ENCODE measurements around the gene EML2.

The EML2 gene

GRCh38 chr19:45584332-45585157 lies 54.7 kb downstream of the EML2 start, which contains the start of gene OPA3:
OPA3 (minus strand) TSS chr19:45584802; CDS start chr19:45584764, 38 bp downstream.
- TF ChIP-seq REST (IDR thresholded peaks at IDR 0.05; ENCODE audit: low read depth) (no peak), TAF1 (IDR thresholded peaks at IDR 0.05; ENCODE audit: low read depth) (no peak; the same call in 1 of the 2 replicates), YY1 (IDR thresholded peaks at IDR 0.05; ENCODE audit: low read depth) (peak; percentile 88), CREB1 (IDR thresholded peaks at IDR 0.05; ENCODE audit: low read depth) (peak; percentile 95), EGR1 (IDR thresholded peaks at IDR 0.05) (peak; percentile 44; the same call in 1 of the 2 replicates), ZBTB7A (IDR thresholded peaks at IDR 0.05; ENCODE audit: low read depth) (no peak), FOXM1 (IDR thresholded peaks at IDR 0.05; ENCODE audit: borderline replicate concordance, low read depth) (no peak), MAX (IDR thresholded peaks at IDR 0.05) (peak; percentile 82), RAD21 (IDR thresholded peaks at IDR 0.05; ENCODE audit: low read depth) (no peak), CEBPB (IDR thresholded peaks at IDR 0.05) (no peak), NFIC (IDR thresholded peaks at IDR 0.05) (no peak), TEAD4 (IDR thresholded peaks at IDR 0.05) (peak; percentile 32; the same call in 1 of the 2 replicates), TCF12 (IDR thresholded peaks at IDR 0.05; ENCODE audit: low read depth) (no peak), EP300 (IDR thresholded peaks at IDR 0.05; ENCODE audit: borderline replicate concordance) (no peak)
- TF ChIP-seq, protein P1, sequence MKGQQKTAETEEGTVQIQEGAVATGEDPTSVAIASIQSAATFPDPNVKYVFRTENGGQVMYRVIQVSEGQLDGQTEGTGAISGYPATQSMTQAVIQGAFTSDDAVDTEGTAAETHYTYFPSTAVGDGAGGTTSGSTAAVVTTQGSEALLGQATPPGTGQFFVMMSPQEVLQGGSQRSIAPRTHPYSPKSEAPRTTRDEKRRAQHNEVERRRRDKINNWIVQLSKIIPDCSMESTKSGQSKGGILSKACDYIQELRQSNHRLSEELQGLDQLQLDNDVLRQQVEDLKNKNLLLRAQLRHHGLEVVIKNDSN (IDR thresholded peaks at IDR 0.05), result peak; percentile 79

DNA sequence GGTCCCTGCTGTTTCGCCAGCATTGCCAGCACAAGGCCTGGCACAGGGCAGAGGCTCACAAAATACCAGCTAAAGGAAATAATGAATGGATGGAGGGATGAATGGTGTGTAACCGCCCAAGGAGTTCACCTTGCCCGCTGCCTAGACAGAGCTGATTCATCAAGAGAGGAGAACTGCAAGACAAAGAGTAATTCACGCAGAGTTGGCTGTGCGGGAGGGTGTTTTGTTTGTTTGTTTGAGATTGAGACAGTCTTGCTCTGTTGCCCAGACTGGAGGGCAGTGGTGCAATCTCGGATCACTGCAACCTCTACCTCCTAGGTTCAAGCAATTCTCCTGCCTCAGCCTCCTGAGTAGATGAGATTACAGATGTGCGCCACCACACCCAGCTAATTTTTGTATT lies 57.6 kb downstream of the EML2 start:
- no peak for TF ChIP-seq RAD21 (IDR thresholded peaks at IDR 0.05; ENCODE audit: low read depth)
- TF ChIP-seq REST (IDR thresholded peaks at IDR 0.05; ENCODE audit: low read depth), result no peak
- no peak for TF ChIP-seq CEBPB (IDR thresholded peaks at IDR 0.05)
- TF ChIP-seq EP300 (IDR thresholded peaks at IDR 0.05; ENCODE audit: borderline replicate concordance), result no peak
- no peak for TF ChIP-seq MAX (IDR thresholded peaks at IDR 0.05)
- no peak for TF ChIP-seq YY1 (IDR thresholded peaks at IDR 0.05; ENCODE audit: low read depth)
- no peak for TF ChIP-seq TCF12 (IDR thresholded peaks at IDR 0.05; ENCODE audit: low read depth)
- TF ChIP-seq TEAD4 (IDR thresholded peaks at IDR 0.05), result no peak
- no peak for TF ChIP-seq NFIC (IDR thresholded peaks at IDR 0.05)
- TF ChIP-seq ZBTB7A (IDR thresholded peaks at IDR 0.05; ENCODE audit: low read depth), result no peak
- no peak for TF ChIP-seq TAF1 (IDR thresholded peaks at IDR 0.05; ENCODE audit: low read depth)
- TF ChIP-seq FOXM1 (IDR thresholded peaks at IDR 0.05; ENCODE audit: borderline replicate concordance, low read depth), result no peak

DNA sequence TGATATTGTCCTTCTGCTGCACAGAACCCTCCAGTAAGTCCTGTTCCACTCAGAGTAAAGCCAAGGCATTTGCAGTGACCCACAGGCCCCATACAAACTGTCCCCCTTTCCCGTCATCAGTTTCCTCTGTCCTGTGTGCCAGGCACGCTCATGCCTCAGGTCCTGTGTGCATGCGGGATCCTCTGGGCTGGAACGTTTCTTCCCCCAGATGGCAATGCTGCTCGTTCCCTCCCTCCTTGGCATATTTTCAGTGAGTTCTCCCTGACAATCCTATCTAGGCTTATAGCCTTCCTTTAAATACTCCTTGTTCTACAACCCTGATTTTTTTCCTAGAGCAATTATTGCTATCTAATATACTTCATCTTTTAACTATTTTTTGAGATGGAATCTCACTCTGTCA lies 60.3 kb downstream of the EML2 start:
- TF ChIP-seq YY1 (IDR thresholded peaks at IDR 0.05; ENCODE audit: low read depth) (no peak), FOXM1 (IDR thresholded peaks at IDR 0.05; ENCODE audit: borderline replicate concordance, low read depth) (no peak), CREB1 (IDR thresholded peaks at IDR 0.05; ENCODE audit: low read depth) (no peak), TEAD4 (IDR thresholded peaks at IDR 0.05) (no peak), TCF12 (IDR thresholded peaks at IDR 0.05; ENCODE audit: low read depth) (no peak), NFIC (IDR thresholded peaks at IDR 0.05) (no peak), CEBPB (IDR thresholded peaks at IDR 0.05) (no peak), RAD21 (IDR thresholded peaks at IDR 0.05; ENCODE audit: low read depth) (no peak), TAF1 (IDR thresholded peaks at IDR 0.05; ENCODE audit: low read depth) (no peak), ZBTB7A (IDR thresholded peaks at IDR 0.05; ENCODE audit: low read depth) (no peak), REST (IDR thresholded peaks at IDR 0.05; ENCODE audit: low read depth) (no peak), EP300 (IDR thresholded peaks at IDR 0.05; ENCODE audit: borderline replicate concordance) (no peak), EGR1 (IDR thresholded peaks at IDR 0.05) (no peak), MAX (IDR thresholded peaks at IDR 0.05) (no peak)
- TF ChIP-seq, protein P1 (IDR thresholded peaks at IDR 0.05), result no peak

Measured in Ishikawa (cell line).